ENCODE results near the gene MREG.

MREG gene

DNA sequence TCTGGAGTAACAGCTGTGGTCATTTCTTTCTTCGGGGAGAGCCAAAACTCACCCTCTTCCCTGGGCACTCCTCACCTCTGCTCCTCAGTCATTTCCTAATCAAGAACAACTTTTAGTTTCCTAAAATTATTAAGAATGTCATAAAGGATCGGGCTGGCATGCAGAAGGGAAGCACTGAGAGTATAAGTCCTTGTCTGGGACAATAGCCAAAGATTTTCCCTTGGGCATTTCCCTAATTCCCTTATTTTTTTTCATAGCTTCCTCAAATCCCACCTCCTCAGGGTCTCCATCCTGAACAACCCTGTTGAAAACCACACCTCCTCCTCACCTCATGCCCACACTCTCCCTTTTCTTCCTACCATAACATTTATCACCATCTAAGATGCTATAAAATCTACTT lies 115.0 kb downstream of the MREG start:
- FAIRE-seq (no peak), DNase-seq (ENCODE audit: low spot score) (no peak)

- FAIRE-seq (no peak), DNase-seq (ENCODE audit: low spot score) (no peak)
These were observed 116.4 kb downstream of the MREG start for GRCh38 chr2:215896921-215897320.

DNA sequence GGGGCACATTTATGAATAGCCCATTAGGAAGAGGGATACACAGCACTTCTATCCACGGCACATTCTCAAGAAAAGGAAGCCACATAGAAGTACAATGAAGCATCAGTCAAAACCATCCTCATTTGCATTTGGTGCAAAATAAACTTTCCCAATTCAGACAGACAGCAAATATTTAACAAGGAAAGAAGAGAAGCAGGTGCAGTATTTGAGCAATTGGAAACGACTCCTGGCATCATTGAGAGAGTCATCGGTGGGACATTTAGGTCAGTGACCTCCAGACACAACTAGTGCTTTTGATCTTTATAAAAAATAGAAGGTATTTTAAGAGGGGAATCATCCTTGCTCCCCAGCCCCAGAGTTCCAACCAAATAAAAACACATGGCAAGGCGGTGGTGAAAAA lies 118.0 kb downstream of the MREG start:
- DNase-seq (ENCODE audit: low spot score) = no peak
- FAIRE-seq = no peak
